Upper lobe of left lung (tissue), 6 donors: ENCODE measurements around the gene ANKRD66. TPM values are rescaled to one million over a fixed set of nuclear protein-coding genes. Genes with fewer than 3 reads are reported as not detected.

Source experiments
- ATAC-seq, 2 donors: fragments of 200-7000 bp; cut with Tn5 transposase; one replicate each; pipeline ENCODE4 v1.9.1; 2022; ENCODE audit warnings: mild to moderate bottlenecking in 2 of 2, moderate library complexity in 2 of 2; ENCODE audit not compliant: low FRiP score in 2 of 2
- DNase-seq, 2 donors: peaks; one replicate each; pipeline ENCODE4 v3.0.0-alpha.2; 2019 to 2020
- H3K27ac ChIP-seq, 4 donors: fragments of 200-600 bp; sonication (generic); one replicate each; pipeline ENCODE4 v1.5.1; 2016 to 2019
- H3K27me3 ChIP-seq, 4 donors: fragments of 200-600 bp; sonication (generic); one replicate each; pipeline ENCODE4 v1.5.1; 2017 to 2019
- H3K36me3 ChIP-seq, 4 donors: fragments of 200-600 bp; sonication (generic); one replicate each; pipeline ENCODE4 v1.5.1; 2016 to 2019
- H3K4me1 ChIP-seq, 4 donors: fragments of 200-600 bp; sonication (generic); one replicate each; pipeline ENCODE4 v1.5.1; 2018 to 2019
- H3K4me3 ChIP-seq, 4 donors: fragments of 200-600 bp; sonication (generic); one replicate each; pipeline ENCODE4 v1.5.1; 2017 to 2019; ENCODE audit warnings: mild to moderate bottlenecking in 2 of 4, moderate library complexity in 1 of 4
- H3K9me3 ChIP-seq, 4 donors: fragments of 200-600 bp; sonication (generic); one replicate each; pipeline ENCODE4 v1.5.1; 2018 to 2019
- EP300 ChIP-seq, 4 donors: sonication (generic); formaldehyde crosslinking; IDR thresholded peaks; one replicate each; pipeline ENCODE4 v1.5.1; 2017; ENCODE audit warnings: antibody characterized with exemption in 4 of 4, control low read depth in 2 of 4
- POLR2A ChIP-seq, 4 donors: fragments of 450-650 bp; IDR thresholded peaks; one replicate each; pipeline ENCODE4 v1.5.1; 2016 to 2017; ENCODE audit warnings: antibody characterized with exemption in 4 of 4, mild to moderate bottlenecking in 2 of 4
- POLR2AphosphoS5 ChIP-seq, 2 donors: sonication (generic); formaldehyde crosslinking; IDR thresholded peaks; one replicate each; pipeline ENCODE4 v1.5.1; 2017; ENCODE audit warnings: antibody characterized with exemption in 2 of 2
- WGBS, 2 donors: methylation state at CpG; one replicate each; pipeline ENCODE4 v1.1.5; 2017 to 2018; 5-methylcytosine and 5-hydroxymethylcytosine counted together
- total RNA-seq, 6 donors: library from RNA; depleted of rRNA in 4 of 6; stranded (reverse); fragments of >200 nt in 4 of 6; gene quantifications; one replicate each; pipeline versions ENCODE4 v1.1.0 to v1.2.1, GENCODE V29; 2016 to 2021
- TF ChIP-seq, protein P1 (sequence below), 6 experiments: fragments of 450-650 bp in 4 of 6; fragments of 200-600 bp in 2 of 6; sonication (generic) in 2 of 6; IDR thresholded peaks; one replicate each; pipeline ENCODE4 v1.5.1; 2016 to 2019; ENCODE audit warnings: antibody characterized with exemption in 6 of 6
- donor health status: DM: no; HTN: no; CAD: no; lungs with moderate emphysema.
- donor health status: DM: no; HTN: yes; CAD: no; lungs with severe emphysema.

Gene ANKRD66
- total RNA-seq, 6 donors from 2014 or later, result 2.1 to 15.7 (median 2.7) TPM; not detected in 2

DNA sequence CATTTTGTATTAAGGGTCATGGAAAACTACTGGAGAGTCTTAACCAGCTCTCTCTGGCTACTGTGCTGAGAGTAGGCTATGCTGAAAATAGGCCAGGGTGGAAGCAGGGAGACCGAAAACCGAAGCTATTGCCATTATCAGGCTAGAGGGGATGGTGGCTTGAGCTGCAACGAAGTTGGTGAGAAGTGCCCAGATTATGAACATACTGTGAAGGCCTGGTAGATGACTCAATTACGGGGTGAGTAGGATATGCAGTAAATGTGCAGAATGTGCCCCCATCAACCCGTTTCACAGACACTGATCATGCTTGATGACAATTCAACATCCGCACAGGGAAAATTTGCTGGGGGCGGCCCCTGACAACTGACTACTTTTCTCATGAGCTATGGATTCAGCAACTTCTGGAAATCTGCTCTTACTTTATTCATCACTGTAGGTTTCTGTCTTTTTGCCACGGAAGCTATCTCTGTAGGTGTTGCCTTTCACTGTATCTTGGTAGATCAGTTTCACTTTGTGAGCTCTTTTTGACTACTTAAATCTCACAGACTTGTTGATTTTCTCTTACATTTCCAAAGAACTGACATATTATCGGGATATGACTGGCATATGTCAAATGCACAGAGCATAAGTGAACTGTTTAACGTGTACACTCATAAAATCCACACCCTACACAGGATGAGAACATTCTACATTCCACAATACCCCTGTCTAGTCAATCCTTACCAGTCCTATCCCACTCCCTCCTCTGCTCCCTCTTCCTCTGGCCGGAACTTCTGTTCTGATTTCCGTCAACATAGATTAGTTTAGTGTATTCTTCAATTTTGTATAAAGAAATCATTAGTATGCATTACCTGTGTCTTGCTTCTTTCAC lies 31.0 kb downstream of the ANKRD66 start:
- ATAC-seq (no peak), DNase-seq (no peak)
- no peaks in the 10 kb centered on the region for H3K36me3 ChIP-seq
- H3K27me3 ChIP-seq, result no peaks in the 10 kb centered on the region
- no peak for TF ChIP-seq POLR2AphosphoS5 (IDR thresholded peaks at IDR 0.05)
- TF ChIP-seq, protein P1, sequence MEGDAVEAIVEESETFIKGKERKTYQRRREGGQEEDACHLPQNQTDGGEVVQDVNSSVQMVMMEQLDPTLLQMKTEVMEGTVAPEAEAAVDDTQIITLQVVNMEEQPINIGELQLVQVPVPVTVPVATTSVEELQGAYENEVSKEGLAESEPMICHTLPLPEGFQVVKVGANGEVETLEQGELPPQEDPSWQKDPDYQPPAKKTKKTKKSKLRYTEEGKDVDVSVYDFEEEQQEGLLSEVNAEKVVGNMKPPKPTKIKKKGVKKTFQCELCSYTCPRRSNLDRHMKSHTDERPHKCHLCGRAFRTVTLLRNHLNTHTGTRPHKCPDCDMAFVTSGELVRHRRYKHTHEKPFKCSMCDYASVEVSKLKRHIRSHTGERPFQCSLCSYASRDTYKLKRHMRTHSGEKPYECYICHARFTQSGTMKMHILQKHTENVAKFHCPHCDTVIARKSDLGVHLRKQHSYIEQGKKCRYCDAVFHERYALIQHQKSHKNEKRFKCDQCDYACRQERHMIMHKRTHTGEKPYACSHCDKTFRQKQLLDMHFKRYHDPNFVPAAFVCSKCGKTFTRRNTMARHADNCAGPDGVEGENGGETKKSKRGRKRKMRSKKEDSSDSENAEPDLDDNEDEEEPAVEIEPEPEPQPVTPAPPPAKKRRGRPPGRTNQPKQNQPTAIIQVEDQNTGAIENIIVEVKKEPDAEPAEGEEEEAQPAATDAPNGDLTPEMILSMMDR (IDR thresholded peaks at IDR 0.05), result no peak
- TF ChIP-seq EP300 (IDR thresholded peaks at IDR 0.05), result no peak
- no peak for TF ChIP-seq POLR2A (IDR thresholded peaks at IDR 0.05)
- H3K9me3 ChIP-seq, result no peaks in the 10 kb centered on the region
- H3K27ac ChIP-seq, result no peak overlapping the region
- no peak overlapping the region for H3K4me3 ChIP-seq
- WGBS, 2 donors, result 82 to 87% methylated on average over 11 to 12 of the region's 12 CpGs
- peaks cover 0 to 11% (median 9%) of the 10 kb centered on the region in 4 donors for H3K4me1 ChIP-seq

DNA sequence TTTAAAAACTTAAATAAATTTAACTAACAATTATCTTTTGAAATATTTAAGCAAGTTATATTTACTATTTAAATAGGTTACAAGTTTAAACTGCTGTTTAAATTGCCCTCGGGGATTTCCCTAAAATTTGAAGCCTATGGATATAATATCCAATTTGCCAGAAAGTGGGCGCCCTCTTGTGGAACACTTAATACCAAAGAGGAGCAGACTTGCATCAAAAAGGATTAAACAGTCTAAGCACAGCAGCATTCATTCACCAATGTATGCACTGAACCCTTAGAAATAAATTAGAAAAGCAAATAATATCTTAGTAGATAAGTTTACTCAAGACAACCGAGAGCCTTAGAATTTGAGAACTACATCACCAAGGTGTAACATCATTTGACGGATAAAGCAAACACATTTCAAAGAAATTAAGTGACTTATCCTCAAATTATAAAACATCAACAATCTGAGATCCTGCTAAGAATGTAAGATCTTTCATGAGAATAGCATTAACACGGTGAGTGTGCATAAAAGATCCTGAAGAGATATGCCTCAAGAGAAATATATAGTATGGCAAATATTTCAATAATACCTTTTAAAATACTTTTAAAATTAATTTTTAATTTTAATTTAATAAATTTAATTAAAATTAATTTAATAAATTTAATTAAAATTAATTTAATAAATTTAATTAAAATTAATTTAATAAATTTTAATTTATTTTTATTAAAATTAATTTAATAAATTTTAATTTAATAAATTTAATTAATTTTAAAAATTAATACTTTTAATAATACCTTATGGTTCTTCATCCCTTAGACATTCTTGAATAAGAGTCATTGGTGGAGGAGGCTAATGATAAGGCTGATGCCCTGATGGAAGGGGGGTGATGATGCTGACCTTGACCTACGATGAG lies 35.0 kb downstream of the ANKRD66 start:
- ATAC-seq (no peak), DNase-seq (peak in 1 of 2 donors; percentile 68)
- no peaks in the 10 kb centered on the region for H3K36me3 ChIP-seq

DNA sequence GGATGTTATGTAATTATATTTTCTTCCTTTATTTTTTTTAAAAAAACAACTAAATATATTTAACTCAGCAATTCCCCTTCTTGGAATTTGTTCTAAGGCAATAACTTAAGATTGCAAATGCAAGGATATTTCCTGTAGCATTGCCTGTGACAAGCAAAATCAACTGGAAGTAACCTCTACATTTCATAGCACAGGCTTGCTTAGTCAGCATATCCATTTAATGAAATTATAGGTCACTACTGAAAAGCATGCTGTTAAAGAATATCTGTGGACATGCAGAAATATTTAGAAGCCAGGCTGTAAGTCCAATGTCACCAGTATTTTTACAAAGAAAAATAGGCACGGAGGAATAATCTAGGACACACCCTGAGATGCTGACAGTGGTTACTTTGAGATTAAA lies 37.8 kb downstream of the ANKRD66 start:
- no peak overlapping the region for H3K27ac ChIP-seq
- WGBS, 2 donors, result 85 to 95% methylated on average over 1 of the region's 1 CpG
- H3K27me3 ChIP-seq, result no peaks in the 10 kb centered on the region
- TF ChIP-seq, protein P1 (IDR thresholded peaks at IDR 0.05), result no peak
- no peak for TF ChIP-seq POLR2AphosphoS5 (IDR thresholded peaks at IDR 0.05)
- no peak for TF ChIP-seq POLR2A (IDR thresholded peaks at IDR 0.05)
- no peak for TF ChIP-seq EP300 (IDR thresholded peaks at IDR 0.05)
- no peaks in the 10 kb centered on the region for H3K36me3 ChIP-seq
- H3K4me1 ChIP-seq, result no peaks in the 10 kb centered on the region
- H3K4me3 ChIP-seq, result no peak overlapping the region
- DNase-seq, result no peak
- no peaks in the 10 kb centered on the region for H3K9me3 ChIP-seq
- no peak for ATAC-seq

More for the DNA sequence above, 35.0 kb downstream of the ANKRD66 start:
- Histone ChIP-seq H3K4me1 (peaks cover 0 to 1% (median 0%) of the 10 kb centered on the region in 4 donors), H3K9me3 (no peaks in the 10 kb centered on the region), H3K27ac (no peak overlapping the region), H3K4me3 (no peak overlapping the region), H3K27me3 (no peaks in the 10 kb centered on the region)
- 32 to 33% methylated on average over 6 of the region's 6 CpGs for WGBS, 2 donors
- TF ChIP-seq EP300 (IDR thresholded peaks at IDR 0.05), result no peak
- TF ChIP-seq, protein P1 (IDR thresholded peaks at IDR 0.05), result peak in 5 of 6 experiments; percentile 38 to 57 (median 52)

GRCh38 chr6:46787871-46788540 lies 41.3 kb downstream of the ANKRD66 start:
- WGBS, 2 donors, result 92 to 96% methylated on average over 5 of the region's 5 CpGs
- Histone ChIP-seq H3K4me3 (no peak overlapping the region), H3K4me1 (no peaks in the 10 kb centered on the region), H3K27ac (no peak overlapping the region), H3K36me3 (no peaks in the 10 kb centered on the region), H3K27me3 (no peaks in the 10 kb centered on the region), H3K9me3 (no peaks in the 10 kb centered on the region)
- ATAC-seq, result no peak
- TF ChIP-seq EP300 (IDR thresholded peaks at IDR 0.05) (no peak), POLR2AphosphoS5 (IDR thresholded peaks at IDR 0.05) (no peak), POLR2A (IDR thresholded peaks at IDR 0.05) (no peak)
- TF ChIP-seq, protein P1 (IDR thresholded peaks at IDR 0.05), result no peak
- no peak for DNase-seq
